HG03103 (cell line): ENCODE results near the gene RAPGEF1.
"Not testable (repeated sequence)": the region's sequence is repeated elsewhere in the genome, so short reads cannot be mapped to it uniquely, and the experiment has no call there.

Source experiments
- ATAC-seq: cut with Tn5 transposase; IDR thresholded peaks from one replicate; pipeline ENCODE4 v1.9.1; 2021; ENCODE audit warnings: low read depth; ENCODE audit not compliant: unreplicated experiment

Gene RAPGEF1

GRCh38 chr9:131657940-131658339 lies 81.9 kb downstream of the RAPGEF1 start:
- no peak for ATAC-seq

- no peak for ATAC-seq
Measured at GRCh38 chr9:131657456-131657855, 82.4 kb downstream of the RAPGEF1 start.

DNA sequence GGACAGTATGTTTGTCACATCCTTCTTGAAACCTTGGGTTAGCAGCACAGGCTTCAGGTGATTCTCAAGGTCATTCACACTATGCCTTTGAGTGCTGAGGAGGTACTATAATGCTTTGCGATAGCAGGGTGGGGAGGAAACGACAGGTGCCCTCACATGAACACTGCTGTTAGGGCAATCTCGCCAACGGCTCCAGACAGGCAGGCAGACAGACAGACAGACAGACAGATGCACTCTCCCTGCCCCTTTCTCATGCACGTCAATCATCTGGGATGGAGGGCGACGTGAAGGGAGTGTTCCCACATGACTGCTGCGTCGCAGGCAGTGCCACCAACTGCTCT lies 82.9 kb downstream of the RAPGEF1 start:
- ATAC-seq: no peak

- no peak for ATAC-seq
Measured at GRCh38 chr9:131656356-131657036, 83.4 kb downstream of the RAPGEF1 start.

- ATAC-seq: not testable (repeated sequence)
Measured at GRCh38 chr9:131654369-131654768, 85.5 kb downstream of the RAPGEF1 start.

DNA sequence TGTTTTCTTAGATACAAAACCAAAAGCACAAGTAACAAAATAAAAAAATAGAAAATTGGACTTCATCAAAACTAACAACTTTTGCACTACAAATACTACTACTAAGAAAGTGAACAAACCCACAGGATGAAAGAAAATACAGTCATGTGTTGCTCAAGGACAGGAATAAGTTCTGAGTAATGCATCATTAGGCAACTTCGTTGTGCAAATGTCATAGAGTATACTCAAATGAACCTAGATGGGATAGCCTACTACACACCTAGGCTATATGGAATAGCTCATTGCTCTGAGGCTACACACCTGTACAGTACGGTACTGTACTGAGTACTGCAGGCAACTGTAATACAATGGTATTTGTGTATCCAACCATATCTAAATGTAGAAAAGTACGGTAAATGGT lies 88.3 kb downstream of the RAPGEF1 start:
- no peak for ATAC-seq

GRCh38 chr9:131651160-131651559 lies 88.7 kb downstream of the RAPGEF1 start:
- no peak for ATAC-seq

- ATAC-seq: no peak
Measured at GRCh38 chr9:131650254-131650653, 89.6 kb downstream of the RAPGEF1 start.

GRCh38 chr9:131649646-131650045 lies 90.2 kb downstream of the RAPGEF1 start:
- no peak for ATAC-seq

GRCh38 chr9:131645078-131645776 lies 94.6 kb downstream of the RAPGEF1 start:
- no peak for ATAC-seq

- ATAC-seq: no peak
Measured at GRCh38 chr9:131642496-131643083, 97.3 kb downstream of the RAPGEF1 start.

GRCh38 chr9:131641618-131642495 lies 98.0 kb downstream of the RAPGEF1 start:
- no peak for ATAC-seq

- no peak for ATAC-seq
Measured at GRCh38 chr9:131640438-131641137, 99.3 kb downstream of the RAPGEF1 start.

GRCh38 chr9:131639769-131640437 lies 100.0 kb downstream of the RAPGEF1 start:
- ATAC-seq: no peak

DNA sequence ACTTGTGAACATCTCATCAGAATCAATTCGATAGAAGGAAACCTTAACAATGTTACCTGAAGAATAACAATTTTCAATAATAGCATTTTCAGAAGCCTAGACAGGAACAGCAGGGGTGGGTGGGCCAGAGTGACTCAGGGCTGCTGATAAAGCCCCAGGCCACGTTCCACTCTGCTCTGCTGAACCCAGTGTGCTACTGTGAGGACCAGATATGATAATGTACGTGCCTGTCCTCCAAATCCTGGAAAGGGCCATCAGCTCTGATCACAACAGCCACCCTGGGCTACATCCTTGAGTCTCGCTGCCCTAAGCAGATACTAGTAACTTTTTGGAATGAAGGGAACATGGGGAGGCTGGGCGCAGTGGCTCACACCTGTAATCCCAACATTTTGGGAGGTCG lies 103.3 kb downstream of the RAPGEF1 start:
- no peak for ATAC-seq

DNA sequence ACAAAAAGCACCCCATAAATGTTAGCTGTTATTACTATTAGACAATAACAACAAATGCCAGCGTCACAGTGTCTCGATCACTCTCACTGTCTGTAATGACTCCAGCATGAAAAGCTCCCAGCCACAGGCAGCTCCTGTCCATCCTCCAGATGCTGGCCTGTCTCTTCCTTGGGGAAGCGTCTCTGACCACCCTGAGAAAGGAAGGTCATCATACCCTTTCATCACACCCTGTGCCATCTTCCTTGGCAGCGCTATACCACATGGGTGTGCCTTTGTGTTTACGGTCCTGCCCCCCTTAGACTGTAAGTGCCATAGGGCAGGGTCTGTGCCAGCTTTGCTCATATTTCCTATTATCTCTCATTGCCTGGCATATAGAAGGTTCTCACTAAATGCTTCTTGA lies 104.0 kb downstream of the RAPGEF1 start:
- no peak for ATAC-seq

DNA sequence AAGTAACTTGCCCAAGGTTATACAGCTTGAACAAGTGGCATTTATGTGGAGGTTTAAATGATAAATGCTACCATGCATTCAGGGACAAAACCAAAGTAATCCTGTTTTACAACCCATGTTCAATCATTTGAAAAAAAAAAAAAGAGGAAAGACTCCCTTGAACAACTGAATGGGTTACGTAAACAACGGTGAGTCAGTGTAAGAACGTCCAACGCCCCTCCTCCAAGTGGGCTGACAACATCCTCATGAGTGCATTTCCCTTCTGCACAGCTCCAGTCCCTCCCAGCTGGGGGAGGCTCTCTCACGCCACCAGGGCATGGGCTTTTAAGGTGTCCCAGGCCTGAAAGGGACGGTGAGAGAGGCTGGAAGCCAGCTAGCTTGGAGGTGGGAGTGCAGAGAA lies 104.6 kb downstream of the RAPGEF1 start:
- no peak for ATAC-seq

- no peak for ATAC-seq
Measured at GRCh38 chr9:131633491-131634031, 106.3 kb downstream of the RAPGEF1 start.

DNA sequence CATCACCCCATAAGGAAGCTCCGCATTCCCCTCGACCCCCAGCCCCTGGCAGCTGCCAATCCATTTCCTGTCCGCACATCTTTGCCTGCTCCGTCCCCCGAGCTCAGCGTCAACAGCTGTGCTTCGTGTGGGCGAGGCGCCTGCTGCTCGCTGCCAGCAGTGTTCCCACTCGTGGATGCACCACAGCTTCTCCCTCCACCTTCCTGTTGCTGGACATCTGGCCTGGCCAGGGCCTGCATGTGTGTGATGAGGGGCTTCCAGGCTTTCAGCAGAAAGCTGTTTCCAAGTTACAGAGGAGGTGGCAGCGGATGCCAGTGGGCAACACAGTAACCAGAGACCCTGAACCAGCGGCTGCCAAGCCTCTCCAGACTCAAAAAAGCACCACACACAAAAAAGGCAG lies 108.6 kb downstream of the RAPGEF1 start:
- no peak for ATAC-seq
